ENCODE measurements around the gene ARHGEF10L.

Gene ARHGEF10L

GRCh38 chr1:17521946-17522612 is 17.4 kb upstream of the ARHGEF10L start:
- DNase-seq, result no peak

GRCh38 chr1:17523321-17524041 is 16.0 kb upstream of the ARHGEF10L start:
- DNase-seq, result no peak

GRCh38 chr1:17524645-17525044 is 14.9 kb upstream of the ARHGEF10L start:
- DNase-seq, result no peak

GRCh38 chr1:17525996-17526686 is 13.4 kb upstream of the ARHGEF10L start:
- DNase-seq, result no peak

GRCh38 chr1:17527036-17527914 is 12.2 kb upstream of the ARHGEF10L start:
- no peak for DNase-seq

GRCh38 chr1:17529381-17529780 is 10.1 kb upstream of the ARHGEF10L start:
- no peak for DNase-seq

GRCh38 chr1:17531343-17531681 is 8.2 kb upstream of the ARHGEF10L start:
- no peak for DNase-seq

- DNase-seq, result no peak
Measured at GRCh38 chr1:17531682-17532487, 7.6 kb upstream of the ARHGEF10L start.

- no peak for DNase-seq
Measured at GRCh38 chr1:17533201-17533600, 6.3 kb upstream of the ARHGEF10L start.

GRCh38 chr1:17535300-17535936 is 4.1 kb upstream of the ARHGEF10L start:
- no peak for DNase-seq

GRCh38 chr1:17538010-17538409 is 1.5 kb upstream of the ARHGEF10L start:
- DNase-seq, result no peak

- DNase-seq, result no peak
Measured at GRCh38 chr1:17538428-17539117, 925 bp upstream of the ARHGEF10L start.

GRCh38 chr1:17539118-17539476 is 401 bp upstream of the ARHGEF10L start:
- no peak for DNase-seq

GRCh38 chr1:17540255-17541001 is 930 bp downstream of the ARHGEF10L start:
- no peak for DNase-seq

GRCh38 chr1:17542645-17543044 is 3.1 kb downstream of the ARHGEF10L start:
- DNase-seq, result peak; percentile 46 to 64 (median 54)

GRCh38 chr1:17544776-17545350 is 5.4 kb downstream of the ARHGEF10L start:
- DNase-seq, result peak in 1 of 4 experiments; percentile 27

- DNase-seq, result peak; percentile 62 to 74 (median 68)
Measured at GRCh38 chr1:17545356-17545755, 5.9 kb downstream of the ARHGEF10L start.

- DNase-seq, result no peak
Measured at GRCh38 chr1:17546946-17547670, 7.6 kb downstream of the ARHGEF10L start.

- no peak for DNase-seq
Measured at GRCh38 chr1:17549384-17549783, 9.9 kb downstream of the ARHGEF10L start.
